ENCODE results near the gene CDH4. TPM values are rescaled to one million over a fixed set of nuclear protein-coding genes. Genes with fewer than 3 reads are reported as not detected.
"Not testable (repeated sequence)": the region's sequence is repeated elsewhere in the genome, so short reads cannot be mapped to it uniquely, and the experiment has no call there.

Gene CDH4
- total RNA-seq, 1 donor from 2014 or later = 9.2 TPM

GRCh38 chr20:61968036-61968810, 716.2 kb downstream of the CDH4 start:
- no peak for DNase-seq (ENCODE audit: extremely low read depth, low read depth, low spot score)

- no peak for DNase-seq (ENCODE audit: extremely low read depth, low read depth, low spot score)
Measured at GRCh38 chr20:61968932-61969331, 716.9 kb downstream of the CDH4 start.

- no peak for DNase-seq (ENCODE audit: extremely low read depth, low read depth, low spot score)
Measured at GRCh38 chr20:61969806-61970205, 717.7 kb downstream of the CDH4 start.

GRCh38 chr20:61970357-61970756, 718.3 kb downstream of the CDH4 start:
- no peak for DNase-seq (ENCODE audit: extremely low read depth, low read depth, low spot score)

- DNase-seq (ENCODE audit: extremely low read depth, low read depth, low spot score) = not testable (repeated sequence)
Measured at GRCh38 chr20:61971595-61971994, 719.5 kb downstream of the CDH4 start.

GRCh38 chr20:61972636-61973508, 720.8 kb downstream of the CDH4 start:
- DNase-seq (ENCODE audit: extremely low read depth, low read depth, low spot score) = no peak

GRCh38 chr20:61973515-61974356, 721.7 kb downstream of the CDH4 start:
- no peak for DNase-seq (ENCODE audit: extremely low read depth, low read depth, low spot score)

GRCh38 chr20:61974357-61974665, 722.2 kb downstream of the CDH4 start:
- DNase-seq (ENCODE audit: extremely low read depth, low read depth, low spot score) = no peak

- no peak for DNase-seq (ENCODE audit: extremely low read depth, low read depth, low spot score)
Measured at GRCh38 chr20:61975407-61976129, 723.5 kb downstream of the CDH4 start.

- DNase-seq (ENCODE audit: extremely low read depth, low read depth, low spot score) = no peak
Measured at GRCh38 chr20:61976263-61976643, 724.2 kb downstream of the CDH4 start.

- no peak for DNase-seq (ENCODE audit: extremely low read depth, low read depth, low spot score)
Measured at GRCh38 chr20:61976644-61977418, 724.8 kb downstream of the CDH4 start.

GRCh38 chr20:61977419-61977786, 725.3 kb downstream of the CDH4 start:
- no peak for DNase-seq (ENCODE audit: extremely low read depth, low read depth, low spot score)

GRCh38 chr20:61978491-61978890, 726.4 kb downstream of the CDH4 start:
- no peak for DNase-seq (ENCODE audit: extremely low read depth, low read depth, low spot score)

- no peak for DNase-seq (ENCODE audit: extremely low read depth, low read depth, low spot score)
Measured at GRCh38 chr20:61979090-61979489, 727.0 kb downstream of the CDH4 start.

GRCh38 chr20:61979701-61980635, 727.9 kb downstream of the CDH4 start:
- DNase-seq (ENCODE audit: extremely low read depth, low read depth, low spot score) = no peak

GRCh38 chr20:61980647-61981583, 728.9 kb downstream of the CDH4 start:
- DNase-seq (ENCODE audit: extremely low read depth, low read depth, low spot score) = no peak

- not testable (repeated sequence) for DNase-seq (ENCODE audit: extremely low read depth, low read depth, low spot score)
Measured at GRCh38 chr20:61981691-61982090, 729.6 kb downstream of the CDH4 start.

Data from glomerular endothelial cell (primary cell).